Activated CD4-positive, CD25-positive, alpha-beta regulatory T cell (primary cell): ENCODE results near the gene PSMD3.
"Not testable (repeated sequence)": the region's sequence is repeated elsewhere in the genome, so short reads cannot be mapped to it uniquely, and the experiment has no call there.

Experiments used
- DNase-seq, 4 experiments: peaks; one replicate each; lab custom pipeline; 2025; lab: John Stamatoyannopoulos, UW

Gene PSMD3

GRCh38 chr17:39980351-39981206, at the start of gene PSMD3:
TSS of gene PSMD3 (plus strand) at chr17:39980807. CDS start at chr17:39980971, 164 bp downstream.
- peak; percentile 88 to 94 (median 93) for DNase-seq

GRCh38 chr17:39933912-39934311, 46.7 kb upstream of the PSMD3 start:
- no peak for DNase-seq

- no peak for DNase-seq
These were observed 46.3 kb upstream of the PSMD3 start for GRCh38 chr17:39934324-39934723.

GRCh38 chr17:39935909-39936308, 44.7 kb upstream of the PSMD3 start:
- no peak for DNase-seq

- no peak for DNase-seq
These were observed 43.2 kb upstream of the PSMD3 start for GRCh38 chr17:39937447-39937846.

- no peak for DNase-seq
These were observed 42.3 kb upstream of the PSMD3 start for GRCh38 chr17:39938140-39938869.

- no peak for DNase-seq
These were observed 41.5 kb upstream of the PSMD3 start for GRCh38 chr17:39939106-39939505.

GRCh38 chr17:39939588-39940419, 40.8 kb upstream of the PSMD3 start:
- DNase-seq, result no peak

GRCh38 chr17:39943702-39944392, 36.8 kb upstream of the PSMD3 start:
- no peak for DNase-seq

- DNase-seq, result no peak
These were observed 36.3 kb upstream of the PSMD3 start for GRCh38 chr17:39944393-39944711.

GRCh38 chr17:39946551-39947330, 33.9 kb upstream of the PSMD3 start:
- DNase-seq, result no peak

- not testable (repeated sequence) for DNase-seq
These were observed 32.1 kb upstream of the PSMD3 start for GRCh38 chr17:39948489-39948828.

- DNase-seq, result no peak
These were observed 31.6 kb upstream of the PSMD3 start for GRCh38 chr17:39949028-39949427.

- no peak for DNase-seq
These were observed 29.7 kb upstream of the PSMD3 start for GRCh38 chr17:39950871-39951348.

GRCh38 chr17:39951924-39952679, 28.5 kb upstream of the PSMD3 start:
- DNase-seq, result no peak

GRCh38 chr17:39952680-39953470, 27.7 kb upstream of the PSMD3 start:
- peak; percentile 89 to 99 (median 92) for DNase-seq

GRCh38 chr17:39953471-39953888, 27.1 kb upstream of the PSMD3 start:
- DNase-seq, result no peak

- no peak for DNase-seq
These were observed 25.7 kb upstream of the PSMD3 start for GRCh38 chr17:39954876-39955275.

- DNase-seq, result no peak
These were observed 24.8 kb upstream of the PSMD3 start for GRCh38 chr17:39955726-39956225.
